GM19397 (cell line): ENCODE results near the gene SMYD3.

Source experiments
- ATAC-seq: cut with Tn5 transposase; IDR thresholded peaks from one replicate; pipeline ENCODE4 v1.9.1; 2021; ENCODE audit warnings: mild to moderate bottlenecking, moderate library complexity; ENCODE audit not compliant: unreplicated experiment

The SMYD3 gene

GRCh38 chr1:246417813-246418564 lies 89.1 kb downstream of the SMYD3 start:
- ATAC-seq, result no peak

GRCh38 chr1:246417152-246417812 lies 89.8 kb downstream of the SMYD3 start:
- ATAC-seq, result no peak

- no peak for ATAC-seq
Observed at GRCh38 chr1:246416261-246416660, 90.8 kb downstream of the SMYD3 start.

GRCh38 chr1:246415028-246415427 lies 92.1 kb downstream of the SMYD3 start:
- ATAC-seq, result no peak

GRCh38 chr1:246413430-246413829 lies 93.6 kb downstream of the SMYD3 start:
- no peak for ATAC-seq

GRCh38 chr1:246404078-246404477 lies 103.0 kb downstream of the SMYD3 start:
- no peak for ATAC-seq

GRCh38 chr1:246398126-246398813 lies 108.8 kb downstream of the SMYD3 start:
- ATAC-seq, result no peak

- ATAC-seq, result no peak
Observed at GRCh38 chr1:246397046-246397445, 110.0 kb downstream of the SMYD3 start.

GRCh38 chr1:246396322-246396721 lies 110.8 kb downstream of the SMYD3 start:
- ATAC-seq, result no peak

- ATAC-seq, result no peak
Observed at GRCh38 chr1:246394121-246394520, 113.0 kb downstream of the SMYD3 start.

GRCh38 chr1:246390855-246391254 lies 116.2 kb downstream of the SMYD3 start:
- no peak for ATAC-seq

GRCh38 chr1:246384616-246385015 lies 122.5 kb downstream of the SMYD3 start:
- no peak for ATAC-seq

- ATAC-seq, result no peak
Observed at GRCh38 chr1:246383791-246384190, 123.3 kb downstream of the SMYD3 start.

GRCh38 chr1:246383239-246383589 lies 123.9 kb downstream of the SMYD3 start:
- ATAC-seq, result no peak

GRCh38 chr1:246382589-246383238 lies 124.4 kb downstream of the SMYD3 start:
- ATAC-seq, result no peak

GRCh38 chr1:246381452-246381851 lies 125.6 kb downstream of the SMYD3 start:
- ATAC-seq, result no peak

GRCh38 chr1:246377625-246378153 lies 129.4 kb downstream of the SMYD3 start:
- no peak for ATAC-seq

- no peak for ATAC-seq
Observed at GRCh38 chr1:246373828-246374569, 133.1 kb downstream of the SMYD3 start.

- ATAC-seq, result no peak
Observed at GRCh38 chr1:246372559-246372958, 134.5 kb downstream of the SMYD3 start.

- ATAC-seq, result no peak
Observed at GRCh38 chr1:246367041-246367440, 140.0 kb downstream of the SMYD3 start.

- no peak for ATAC-seq
Observed at GRCh38 chr1:246365708-246366107, 141.4 kb downstream of the SMYD3 start.
